ENCODE data around the gene HLTF. TPM values are rescaled to one million over a fixed set of nuclear protein-coding genes. Genes with fewer than 3 reads are reported as not detected.

The HLTF gene
- total and polyA plus RNA-seq, 2 of the 13 experiments (the other 11 are each of a cell fraction or from before 2014, with no cell fraction given) = 12.0 to 22.9 TPM

DNA sequence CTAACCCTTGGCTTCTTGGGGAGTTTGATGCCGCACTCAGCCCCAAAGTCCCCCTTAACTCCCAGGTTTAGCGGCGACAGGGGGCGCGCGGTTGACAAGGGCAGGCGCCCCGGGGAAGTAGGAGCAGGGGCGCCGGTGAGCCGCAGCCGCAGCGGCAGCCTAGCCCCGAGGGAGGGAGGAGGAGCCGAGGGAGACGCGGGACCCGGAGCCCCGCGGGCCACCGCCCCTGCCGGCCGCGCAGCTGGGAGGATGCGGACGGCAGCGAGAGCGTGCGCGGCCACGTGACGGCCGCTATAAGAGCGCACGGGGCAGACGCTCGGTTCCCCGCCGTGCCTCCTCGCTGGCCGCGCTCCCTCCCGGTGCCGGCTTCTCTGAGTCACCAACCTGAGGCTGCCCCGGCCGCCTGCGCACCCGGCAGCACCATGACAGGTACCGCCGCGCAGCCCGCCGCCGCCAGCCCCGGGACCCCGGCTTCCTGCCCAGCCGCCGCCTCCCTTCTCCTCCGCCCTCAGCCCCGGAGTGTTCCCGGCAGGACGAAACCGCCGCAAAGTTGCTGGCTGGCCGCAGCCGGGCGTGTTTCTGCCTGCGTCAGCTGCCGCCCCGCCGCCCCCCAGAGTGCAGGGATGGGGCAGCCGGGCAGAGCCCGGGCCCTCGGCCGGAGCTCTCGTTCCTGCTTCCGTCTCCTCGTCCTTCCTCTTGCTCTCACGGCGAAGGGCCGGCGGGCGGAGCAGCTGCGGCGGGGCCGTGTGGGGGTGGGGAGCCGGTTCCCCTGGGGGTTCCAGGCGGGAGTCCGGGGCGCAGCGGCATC, 94.9 kb downstream of the HLTF start, which contains the start of gene GYG1 (continued):
- TF ChIP-seq, protein P1, sequence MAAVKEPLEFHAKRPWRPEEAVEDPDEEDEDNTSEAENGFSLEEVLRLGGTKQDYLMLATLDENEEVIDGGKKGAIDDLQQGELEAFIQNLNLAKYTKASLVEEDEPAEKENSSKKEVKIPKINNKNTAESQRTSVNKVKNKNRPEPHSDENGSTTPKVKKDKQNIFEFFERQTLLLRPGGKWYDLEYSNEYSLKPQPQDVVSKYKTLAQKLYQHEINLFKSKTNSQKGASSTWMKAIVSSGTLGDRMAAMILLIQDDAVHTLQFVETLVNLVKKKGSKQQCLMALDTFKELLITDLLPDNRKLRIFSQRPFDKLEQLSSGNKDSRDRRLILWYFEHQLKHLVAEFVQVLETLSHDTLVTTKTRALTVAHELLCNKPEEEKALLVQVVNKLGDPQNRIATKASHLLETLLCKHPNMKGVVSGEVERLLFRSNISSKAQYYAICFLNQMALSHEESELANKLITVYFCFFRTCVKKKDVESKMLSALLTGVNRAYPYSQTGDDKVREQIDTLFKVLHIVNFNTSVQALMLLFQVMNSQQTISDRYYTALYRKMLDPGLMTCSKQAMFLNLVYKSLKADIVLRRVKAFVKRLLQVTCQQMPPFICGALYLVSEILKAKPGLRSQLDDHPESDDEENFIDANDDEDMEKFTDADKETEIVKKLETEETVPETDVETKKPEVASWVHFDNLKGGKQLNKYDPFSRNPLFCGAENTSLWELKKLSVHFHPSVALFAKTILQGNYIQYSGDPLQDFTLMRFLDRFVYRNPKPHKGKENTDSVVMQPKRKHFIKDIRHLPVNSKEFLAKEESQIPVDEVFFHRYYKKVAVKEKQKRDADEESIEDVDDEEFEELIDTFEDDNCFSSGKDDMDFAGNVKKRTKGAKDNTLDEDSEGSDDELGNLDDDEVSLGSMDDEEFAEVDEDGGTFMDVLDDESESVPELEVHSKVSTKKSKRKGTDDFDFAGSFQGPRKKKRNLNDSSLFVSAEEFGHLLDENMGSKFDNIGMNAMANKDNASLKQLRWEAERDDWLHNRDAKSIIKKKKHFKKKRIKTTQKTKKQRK (IDR thresholded peaks at IDR 0.05; ENCODE audit: low read length) = no peak
- no peak for TF ChIP-seq ZNF629 (CRISPR knock-in tag; conservative IDR thresholded peaks at IDR 0.05)
- no peak for TF ChIP-seq ZNF577 (CRISPR knock-in tag; IDR thresholded peaks at IDR 0.05; ENCODE audit: borderline replicate concordance, low read depth)
- peak; percentile 52; the same call in 1 of the 2 replicates for TF ChIP-seq HDAC1 (CRISPR knock-in tag; IDR thresholded peaks at IDR 0.05)
- 0 out of 2 replicates have a peak, but pooled peaks have one; percentile 24 for TF ChIP-seq KLF9 (CRISPR knock-in tag; IDR thresholded peaks at IDR 0.05; ENCODE audit: low read depth)
- TF ChIP-seq, protein P2, sequence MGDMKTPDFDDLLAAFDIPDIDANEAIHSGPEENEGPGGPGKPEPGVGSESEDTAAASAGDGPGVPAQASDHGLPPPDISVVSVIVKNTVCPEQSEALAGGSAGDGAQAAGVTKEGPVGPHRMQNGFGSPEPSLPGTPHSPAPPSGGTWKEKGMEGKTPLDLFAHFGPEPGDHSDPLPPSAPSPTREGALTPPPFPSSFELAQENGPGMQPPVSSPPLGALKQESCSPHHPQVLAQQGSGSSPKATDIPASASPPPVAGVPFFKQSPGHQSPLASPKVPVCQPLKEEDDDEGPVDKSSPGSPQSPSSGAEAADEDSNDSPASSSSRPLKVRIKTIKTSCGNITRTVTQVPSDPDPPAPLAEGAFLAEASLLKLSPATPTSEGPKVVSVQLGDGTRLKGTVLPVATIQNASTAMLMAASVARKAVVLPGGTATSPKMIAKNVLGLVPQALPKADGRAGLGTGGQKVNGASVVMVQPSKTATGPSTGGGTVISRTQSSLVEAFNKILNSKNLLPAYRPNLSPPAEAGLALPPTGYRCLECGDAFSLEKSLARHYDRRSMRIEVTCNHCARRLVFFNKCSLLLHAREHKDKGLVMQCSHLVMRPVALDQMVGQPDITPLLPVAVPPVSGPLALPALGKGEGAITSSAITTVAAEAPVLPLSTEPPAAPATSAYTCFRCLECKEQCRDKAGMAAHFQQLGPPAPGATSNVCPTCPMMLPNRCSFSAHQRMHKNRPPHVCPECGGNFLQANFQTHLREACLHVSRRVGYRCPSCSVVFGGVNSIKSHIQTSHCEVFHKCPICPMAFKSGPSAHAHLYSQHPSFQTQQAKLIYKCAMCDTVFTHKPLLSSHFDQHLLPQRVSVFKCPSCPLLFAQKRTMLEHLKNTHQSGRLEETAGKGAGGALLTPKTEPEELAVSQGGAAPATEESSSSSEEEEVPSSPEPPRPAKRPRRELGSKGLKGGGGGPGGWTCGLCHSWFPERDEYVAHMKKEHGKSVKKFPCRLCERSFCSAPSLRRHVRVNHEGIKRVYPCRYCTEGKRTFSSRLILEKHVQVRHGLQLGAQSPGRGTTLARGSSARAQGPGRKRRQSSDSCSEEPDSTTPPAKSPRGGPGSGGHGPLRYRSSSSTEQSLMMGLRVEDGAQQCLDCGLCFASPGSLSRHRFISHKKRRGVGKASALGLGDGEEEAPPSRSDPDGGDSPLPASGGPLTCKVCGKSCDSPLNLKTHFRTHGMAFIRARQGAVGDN (CRISPR knock-in tag; IDR thresholded peaks at IDR 0.05) = peak; percentile 92
- peak; percentile 99 for TF ChIP-seq ARNTL (CRISPR knock-in tag; IDR thresholded peaks at IDR 0.05)
- no peak for TF ChIP-seq CBX5 (CRISPR knock-in tag; IDR thresholded peaks at IDR 0.05; ENCODE audit: borderline replicate concordance)
- TF ChIP-seq CENPT (CRISPR knock-in tag; IDR thresholded peaks at IDR 0.05; ENCODE audit: low read depth) = no peak
- TF ChIP-seq ZSCAN12 (CRISPR knock-in tag; IDR thresholded peaks at IDR 0.05) = 0 out of 2 replicates have a peak, but pooled peaks have one; percentile 19
- TF ChIP-seq MEF2D (CRISPR knock-in tag; IDR thresholded peaks at IDR 0.05) = no peak
- TF ChIP-seq NR2F1 (CRISPR knock-in tag; IDR thresholded peaks at IDR 0.05) = no peak
- peak; percentile 64 for TF ChIP-seq XRCC5 (optimal IDR thresholded peaks at IDR 0.05; ENCODE audit: low read length)
- TF ChIP-seq, protein P3, sequence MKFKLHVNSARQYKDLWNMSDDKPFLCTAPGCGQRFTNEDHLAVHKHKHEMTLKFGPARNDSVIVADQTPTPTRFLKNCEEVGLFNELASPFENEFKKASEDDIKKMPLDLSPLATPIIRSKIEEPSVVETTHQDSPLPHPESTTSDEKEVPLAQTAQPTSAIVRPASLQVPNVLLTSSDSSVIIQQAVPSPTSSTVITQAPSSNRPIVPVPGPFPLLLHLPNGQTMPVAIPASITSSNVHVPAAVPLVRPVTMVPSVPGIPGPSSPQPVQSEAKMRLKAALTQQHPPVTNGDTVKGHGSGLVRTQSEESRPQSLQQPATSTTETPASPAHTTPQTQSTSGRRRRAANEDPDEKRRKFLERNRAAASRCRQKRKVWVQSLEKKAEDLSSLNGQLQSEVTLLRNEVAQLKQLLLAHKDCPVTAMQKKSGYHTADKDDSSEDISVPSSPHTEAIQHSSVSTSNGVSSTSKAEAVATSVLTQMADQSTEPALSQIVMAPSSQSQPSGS (CRISPR knock-in tag; IDR thresholded peaks at IDR 0.05) = no peak
- no peak for TF ChIP-seq SRSF9 (IDR thresholded peaks at IDR 0.05; ENCODE audit: borderline replicate concordance, insufficient read depth, low read depth, low read length, poor library complexity, severe bottlenecking)
- no peak for TF ChIP-seq SP140L (CRISPR knock-in tag; IDR thresholded peaks at IDR 0.05; ENCODE audit: borderline replicate concordance)
- TF ChIP-seq, protein P4, sequence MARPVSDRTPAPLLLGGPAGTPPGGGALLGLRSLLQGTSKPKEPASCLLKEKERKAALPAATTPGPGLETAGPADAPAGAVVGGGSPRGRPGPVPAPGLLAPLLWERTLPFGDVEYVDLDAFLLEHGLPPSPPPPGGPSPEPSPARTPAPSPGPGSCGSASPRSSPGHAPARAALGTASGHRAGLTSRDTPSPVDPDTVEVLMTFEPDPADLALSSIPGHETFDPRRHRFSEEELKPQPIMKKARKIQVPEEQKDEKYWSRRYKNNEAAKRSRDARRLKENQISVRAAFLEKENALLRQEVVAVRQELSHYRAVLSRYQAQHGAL (CRISPR knock-in tag; IDR thresholded peaks at IDR 0.05; ENCODE audit: not compliant biosample characterization) = peak; percentile 68
- no peak for TF ChIP-seq MZF1 (CRISPR knock-in tag; IDR thresholded peaks at IDR 0.05; ENCODE audit: borderline replicate concordance)
- TF ChIP-seq TMF1 (CRISPR knock-in tag; IDR thresholded peaks at IDR 0.05; ENCODE audit: low read depth) = no peak
